ENCODE data around the gene OR7G1.
A peak's percentile ranks its signal among the peaks of the same experiment; 100 is the strongest.

OR7G1 gene, protein sequence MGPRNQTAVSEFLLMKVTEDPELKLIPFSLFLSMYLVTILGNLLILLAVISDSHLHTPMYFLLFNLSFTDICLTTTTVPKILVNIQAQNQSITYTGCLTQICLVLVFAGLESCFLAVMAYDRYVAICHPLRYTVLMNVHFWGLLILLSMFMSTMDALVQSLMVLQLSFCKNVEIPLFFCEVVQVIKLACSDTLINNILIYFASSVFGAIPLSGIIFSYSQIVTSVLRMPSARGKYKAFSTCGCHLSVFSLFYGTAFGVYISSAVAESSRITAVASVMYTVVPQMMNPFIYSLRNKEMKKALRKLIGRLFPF

DNA sequence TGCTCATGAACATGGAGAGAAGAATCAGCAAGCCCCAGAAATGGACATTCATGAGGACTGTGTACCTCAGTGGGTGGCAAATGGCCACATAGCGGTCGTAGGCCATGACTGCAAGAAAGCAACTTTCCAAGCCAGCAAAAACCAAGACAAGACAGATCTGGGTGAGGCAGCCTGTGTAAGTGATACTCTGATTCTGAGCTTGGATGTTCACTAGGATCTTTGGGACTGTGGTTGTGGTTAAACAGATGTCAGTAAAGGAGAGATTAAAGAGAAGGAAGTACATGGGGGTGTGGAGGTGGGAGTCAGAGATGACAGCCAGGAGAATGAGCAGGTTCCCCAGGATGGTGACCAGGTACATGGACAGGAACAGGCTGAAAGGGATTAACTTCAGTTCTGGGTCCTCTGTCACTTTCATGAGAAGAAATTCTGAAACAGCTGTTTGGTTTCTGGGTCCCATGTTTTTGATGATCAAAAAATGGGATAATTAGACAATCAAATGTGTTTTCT lies at the start of gene OR7G1:
TSS of gene OR7G1 (minus strand) at position 457 of the 507 bp plus-strand sequence. CDS start at position 457, 0 bp downstream.
- DNase-seq: no peak

DNA sequence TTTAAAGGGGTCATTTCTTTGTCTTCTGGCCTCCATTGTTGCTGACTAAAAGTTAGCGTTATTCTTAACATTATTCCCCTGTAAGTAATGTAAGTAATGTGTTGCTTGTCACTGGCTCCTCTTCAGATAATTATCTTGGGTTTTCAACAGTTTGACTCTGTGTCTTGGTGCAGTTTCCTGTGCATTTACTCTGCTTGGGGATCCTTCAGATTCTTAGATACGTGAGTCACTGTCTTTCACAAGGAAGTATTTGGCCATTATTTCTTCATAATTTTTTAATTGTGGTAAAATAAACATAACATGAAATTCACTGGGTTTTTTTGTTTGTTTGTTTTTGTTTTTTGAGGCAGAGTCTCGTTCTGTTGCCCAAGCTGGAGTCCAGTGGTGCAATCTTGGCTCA lies 49.7 kb upstream of the OR7G1 start:
- DNase-seq: no peak

DNA sequence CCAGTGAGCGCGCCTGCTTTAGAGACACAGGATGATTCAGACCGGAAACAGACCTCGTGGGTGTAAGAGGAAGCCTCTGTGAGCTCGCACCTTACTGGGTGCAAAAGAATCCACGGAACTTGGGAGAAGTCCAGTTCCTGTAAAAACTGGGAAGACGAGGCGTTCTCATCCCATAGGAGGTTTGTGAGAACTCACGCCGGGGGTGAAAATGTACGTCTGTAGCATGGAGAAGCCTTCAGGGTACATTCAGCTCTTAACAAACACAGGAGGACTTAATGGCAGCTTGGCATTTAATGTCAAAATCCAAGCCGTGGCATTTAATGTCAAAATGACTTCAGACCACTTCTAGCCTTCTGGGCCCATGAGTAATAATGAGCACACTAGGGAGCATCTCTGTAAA lies 45.9 kb upstream of the OR7G1 start:
- no peak for DNase-seq

DNA sequence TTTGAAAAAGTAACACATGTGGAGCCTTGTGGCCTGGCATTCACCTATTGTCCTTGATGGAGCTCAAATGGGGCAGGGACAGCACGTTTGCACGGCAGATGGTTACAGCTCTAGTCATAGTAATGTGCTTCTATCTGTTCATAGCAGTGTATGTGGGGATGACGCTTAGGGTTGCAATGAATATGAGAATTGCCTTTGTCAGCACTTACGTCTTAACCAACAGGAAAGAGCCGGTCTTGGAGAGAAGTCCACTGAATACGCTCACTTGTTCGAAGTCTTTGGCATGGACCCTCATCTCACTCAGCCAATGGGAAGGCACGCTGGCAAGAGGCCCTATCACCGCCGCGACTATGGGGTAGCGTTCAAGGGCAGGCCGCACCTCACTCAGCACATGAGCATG lies 44.3 kb upstream of the OR7G1 start:
- DNase-seq: no peak

DNA sequence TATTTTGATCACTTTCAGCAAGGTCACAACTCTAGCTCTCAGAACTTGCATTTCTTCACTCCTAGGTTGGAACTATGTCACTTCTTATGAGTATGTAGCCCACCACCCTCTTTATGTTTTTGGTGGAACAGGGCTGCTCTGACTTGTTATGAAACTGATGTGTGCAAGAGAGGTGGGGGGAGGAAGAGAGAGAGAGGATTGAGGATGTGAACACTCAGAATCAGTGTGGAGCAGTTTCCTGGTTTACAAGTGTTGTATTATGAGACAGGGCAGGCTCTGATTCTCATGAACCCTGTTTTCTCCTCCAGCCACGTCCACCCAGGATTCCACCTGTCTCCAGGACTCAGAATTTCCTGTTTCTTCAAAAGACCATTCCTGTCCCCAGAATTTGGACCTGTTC lies 40.7 kb upstream of the OR7G1 start:
- DNase-seq: no peak

DNA sequence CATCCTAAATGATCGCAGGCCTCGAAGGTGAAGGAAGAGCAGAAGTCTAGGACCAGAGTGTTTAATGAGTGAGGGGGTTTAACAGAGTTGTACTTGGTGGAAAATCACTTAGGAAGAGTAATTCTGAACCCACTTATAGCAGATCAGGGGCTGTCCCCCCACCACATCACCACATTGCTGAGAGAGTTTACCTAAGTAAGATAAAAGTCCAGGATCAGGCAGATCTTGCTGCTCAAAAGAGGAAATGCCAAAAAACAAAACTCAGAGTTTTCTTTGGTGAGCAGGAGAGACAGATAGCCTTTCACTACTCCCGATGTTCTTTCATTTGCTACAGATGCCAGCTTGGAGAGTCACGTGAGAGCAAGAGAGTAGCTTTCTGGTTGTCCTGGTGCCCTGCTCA lies 40.0 kb upstream of the OR7G1 start:
- no peak for DNase-seq

DNA sequence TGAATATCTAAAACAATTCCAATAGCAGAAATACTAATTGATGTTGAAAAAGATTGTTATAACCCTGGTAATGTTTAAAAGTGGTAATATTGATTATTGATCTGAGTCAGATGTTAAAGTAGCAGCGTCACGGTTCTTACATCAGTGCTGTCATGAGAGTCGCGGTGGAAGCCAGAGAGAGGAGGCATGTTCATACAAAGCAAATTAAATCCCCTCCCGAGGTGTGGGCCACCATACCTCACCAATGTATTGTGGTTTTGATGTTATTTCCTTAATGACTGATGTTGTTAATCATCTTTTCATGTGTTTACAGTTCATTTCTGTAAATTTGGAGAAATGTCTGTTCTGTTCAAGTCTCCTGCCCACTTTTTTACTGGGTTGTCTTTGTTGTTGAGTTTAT lies 35.8 kb upstream of the OR7G1 start:
- DNase-seq: no peak

DNA sequence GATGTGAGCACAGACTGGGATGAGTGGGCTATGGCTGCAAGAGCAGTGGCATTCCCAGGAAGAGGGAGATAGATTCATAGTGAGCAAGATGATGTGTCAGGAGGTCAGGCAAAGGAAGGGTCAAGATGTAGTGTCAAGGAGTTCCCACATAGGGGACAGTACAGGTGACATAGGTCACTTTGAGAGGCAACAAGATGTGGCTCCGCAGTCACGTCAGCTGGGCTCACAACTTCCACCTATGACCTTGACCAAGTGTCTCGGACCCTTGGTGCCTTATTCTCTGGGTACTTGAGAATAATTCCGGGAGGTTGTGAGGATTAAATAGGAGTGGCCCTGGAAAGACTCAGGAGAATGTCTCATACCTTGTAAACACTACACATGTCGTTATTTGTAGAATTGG lies 35.1 kb upstream of the OR7G1 start:
- DNase-seq: no peak

DNA sequence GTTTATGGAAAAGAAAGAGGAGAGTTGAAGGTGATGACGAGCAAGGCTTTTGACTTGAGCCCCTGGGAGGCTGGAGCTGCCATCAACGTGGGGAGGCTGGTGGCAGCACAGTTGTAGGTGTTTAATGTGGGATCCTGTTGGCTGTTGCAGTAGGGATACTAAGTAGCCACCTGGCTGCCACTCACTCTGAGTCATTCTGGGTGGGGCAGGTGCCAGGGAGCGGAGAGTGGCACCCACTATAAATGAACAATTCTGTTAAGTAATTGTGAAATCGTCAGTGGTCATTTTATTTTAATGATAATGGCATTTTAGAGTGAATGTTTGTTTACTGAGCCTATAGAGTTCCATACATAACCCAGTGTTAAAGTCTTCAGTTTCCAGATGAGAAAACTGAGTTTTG lies 34.4 kb upstream of the OR7G1 start:
- no peak for DNase-seq

DNA sequence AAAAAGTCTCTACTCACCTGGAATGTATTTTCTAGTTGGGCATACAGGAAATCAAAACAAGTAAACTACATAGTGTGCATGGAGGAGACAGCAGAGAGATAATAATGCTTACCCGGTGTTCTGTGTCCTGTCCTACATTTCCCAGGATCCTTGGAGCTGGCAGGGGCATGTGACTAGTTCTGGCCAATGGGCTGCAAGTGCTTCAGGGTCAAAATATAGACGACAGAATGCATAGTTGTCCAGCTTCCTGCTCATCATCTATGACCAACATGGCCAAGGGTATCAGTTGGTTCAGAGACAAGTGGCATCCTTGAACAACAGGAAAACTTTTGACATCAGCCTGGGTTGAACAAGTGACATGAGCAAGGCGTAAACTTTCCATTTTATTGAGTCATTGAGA lies 33.1 kb upstream of the OR7G1 start:
- no peak for DNase-seq

DNA sequence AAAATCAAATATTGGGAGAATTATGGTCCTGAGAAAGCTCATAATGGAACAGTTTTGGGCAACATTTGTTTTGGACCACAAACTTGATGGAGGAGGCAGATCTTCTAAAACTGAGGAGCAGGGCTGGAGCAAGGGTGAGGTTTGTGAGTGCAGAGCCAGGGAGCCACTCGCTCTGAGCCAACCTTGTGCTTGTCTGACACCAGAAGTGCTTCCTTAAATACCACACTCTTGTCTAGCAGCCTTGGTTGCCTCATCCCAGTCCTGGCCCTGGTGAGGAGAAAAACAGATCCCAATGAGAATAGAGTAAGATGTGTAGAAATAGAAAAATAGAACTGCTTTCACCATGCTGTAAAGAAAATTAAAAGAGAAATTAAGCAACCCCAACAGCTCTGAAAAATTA lies 31.3 kb upstream of the OR7G1 start:
- no peak for DNase-seq

DNA sequence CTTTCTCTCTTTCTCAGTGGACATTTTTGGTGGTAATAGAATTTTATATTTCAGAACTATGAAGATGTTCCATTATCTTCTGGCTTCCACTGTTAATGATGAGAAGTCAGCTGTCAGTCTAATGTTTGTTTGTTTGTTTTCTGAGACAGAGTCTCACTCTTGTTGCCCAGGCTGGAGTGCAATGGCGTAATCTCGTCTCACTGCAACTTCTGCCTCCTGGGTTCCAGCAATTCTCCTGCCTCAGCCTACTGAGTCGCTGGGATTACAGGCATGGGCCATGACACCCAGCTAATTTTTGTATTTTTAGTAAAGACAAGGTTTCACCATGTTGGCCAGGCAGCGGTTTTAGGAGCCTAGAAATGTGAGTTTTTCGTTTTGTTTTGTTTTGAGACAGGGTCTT lies 29.4 kb upstream of the OR7G1 start:
- no peak for DNase-seq

DNA sequence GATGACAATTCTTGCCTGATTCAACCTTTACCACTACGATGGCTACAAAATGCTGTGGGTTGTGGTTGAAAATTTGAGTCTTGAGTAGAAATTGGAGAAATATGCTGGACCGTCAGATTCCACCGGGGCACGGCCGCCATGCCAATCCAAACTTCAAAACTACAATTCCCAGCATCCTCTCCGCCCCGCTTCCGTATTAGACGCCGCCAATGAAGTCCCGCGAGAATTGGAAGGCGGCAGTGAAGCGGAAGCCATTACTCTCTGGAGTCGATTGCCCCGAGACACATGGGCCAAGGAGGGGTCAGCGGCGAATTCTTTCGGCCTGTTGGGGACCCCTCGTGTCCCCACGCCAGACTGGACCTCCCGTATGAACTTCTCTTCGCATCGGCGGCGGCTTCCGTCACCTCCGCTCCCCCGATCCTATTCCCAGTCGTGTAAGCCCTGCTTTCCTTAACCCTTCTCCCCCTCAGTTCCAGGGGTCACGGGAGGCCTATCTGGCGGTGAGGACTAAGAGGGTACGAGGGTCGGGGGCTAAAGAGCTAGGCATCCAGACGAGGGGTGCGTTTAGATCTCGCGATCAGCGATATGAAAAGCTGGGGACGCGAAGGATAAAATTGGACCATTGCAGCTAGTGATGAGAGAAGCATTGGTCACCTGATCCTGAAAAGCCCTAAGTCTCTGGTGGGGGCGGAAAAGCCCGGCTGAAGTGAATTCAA lies 24.8 kb upstream of the OR7G1 start, which contains the start of gene ZNF317:
TSS of gene ZNF317 (plus strand) at position 239 of the 716 bp plus-strand sequence. CDS start 15,620 bp downstream, outside the sequence.
- peak; percentile 90 for DNase-seq

DNA sequence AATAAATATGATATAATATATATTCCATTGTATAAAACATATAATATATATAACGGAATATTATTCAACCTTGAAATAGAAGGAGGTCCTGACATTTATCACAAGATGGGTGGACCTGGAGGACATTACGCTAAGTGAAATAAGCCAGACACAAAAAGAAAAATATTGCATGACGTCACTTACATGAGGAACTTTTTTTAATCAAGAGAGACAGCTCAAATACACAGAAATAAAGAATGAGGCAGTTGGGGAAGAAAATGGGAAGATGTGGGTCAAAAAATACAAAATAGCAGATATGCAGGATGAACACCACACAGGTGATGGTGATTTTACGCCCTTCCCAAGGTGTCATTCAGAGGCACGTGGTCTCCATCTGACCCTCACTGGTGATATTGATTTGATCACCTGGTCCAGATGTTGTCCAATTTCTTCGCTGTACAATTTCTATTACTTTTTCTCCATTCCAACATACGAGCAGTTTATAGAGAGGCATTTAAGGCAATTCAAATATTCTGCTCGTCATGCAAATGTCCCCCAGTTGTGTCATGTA lies 24.1 kb upstream of the OR7G1 start:
- DNase-seq: no peak

DNA sequence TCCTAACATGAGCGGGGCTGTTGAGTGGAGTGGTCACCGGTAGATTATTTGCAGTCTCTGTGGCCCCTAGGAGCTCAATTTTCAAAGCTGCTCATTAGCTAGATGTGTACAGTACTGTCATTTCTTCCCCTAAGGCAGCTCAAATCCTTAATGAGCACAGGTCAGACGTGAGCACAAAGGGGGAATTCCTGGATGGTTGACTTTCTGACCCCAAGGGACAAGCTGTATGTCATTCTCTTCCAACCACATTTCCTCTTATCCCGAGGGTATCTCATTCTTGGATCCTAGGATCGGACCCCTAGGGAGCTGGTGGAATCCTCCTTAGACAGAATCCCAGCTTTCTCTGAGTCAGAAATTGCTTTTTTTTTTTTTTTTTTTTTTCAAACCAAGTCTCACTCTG lies 16.9 kb upstream of the OR7G1 start:
- DNase-seq: no peak

DNA sequence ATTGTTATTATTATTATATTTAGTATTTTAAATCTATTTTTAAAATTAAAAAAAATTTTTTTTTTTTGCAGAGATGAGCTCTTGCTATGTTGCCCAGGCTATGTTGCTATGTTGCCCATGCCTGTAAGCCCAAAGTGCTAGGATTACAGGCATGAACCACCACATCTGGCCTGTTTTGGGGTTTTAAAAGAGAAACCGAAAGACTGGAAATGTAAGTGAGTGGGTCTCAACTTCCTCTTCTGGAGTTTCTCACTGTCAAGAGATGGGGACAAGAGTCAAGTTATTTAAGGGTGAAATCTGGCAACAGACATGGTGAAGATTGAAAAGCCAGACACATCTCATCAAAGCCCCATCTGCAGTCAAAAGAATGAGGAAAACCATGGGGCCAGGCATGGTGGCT lies 15.4 kb upstream of the OR7G1 start:
- no peak for DNase-seq

DNA sequence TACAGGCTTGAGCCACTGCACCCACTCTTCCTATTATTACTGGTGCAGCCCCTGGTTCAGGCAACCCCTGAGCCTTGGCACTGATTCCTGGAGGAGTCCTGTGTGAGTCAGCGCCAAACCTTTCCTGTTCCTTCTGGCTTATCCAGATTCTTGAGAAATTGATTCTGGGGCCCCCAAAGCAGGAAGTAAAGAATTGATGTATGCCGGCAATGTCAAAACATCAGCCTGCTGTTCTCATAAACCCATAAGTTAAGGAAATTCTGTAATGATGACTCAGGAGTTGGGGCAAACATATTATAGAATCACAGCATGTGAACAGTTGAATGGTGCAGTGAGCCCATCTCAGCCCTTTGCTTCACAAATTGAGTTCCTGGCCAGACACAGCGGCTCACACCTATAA lies 12.6 kb upstream of the OR7G1 start:
- no peak for DNase-seq

DNA sequence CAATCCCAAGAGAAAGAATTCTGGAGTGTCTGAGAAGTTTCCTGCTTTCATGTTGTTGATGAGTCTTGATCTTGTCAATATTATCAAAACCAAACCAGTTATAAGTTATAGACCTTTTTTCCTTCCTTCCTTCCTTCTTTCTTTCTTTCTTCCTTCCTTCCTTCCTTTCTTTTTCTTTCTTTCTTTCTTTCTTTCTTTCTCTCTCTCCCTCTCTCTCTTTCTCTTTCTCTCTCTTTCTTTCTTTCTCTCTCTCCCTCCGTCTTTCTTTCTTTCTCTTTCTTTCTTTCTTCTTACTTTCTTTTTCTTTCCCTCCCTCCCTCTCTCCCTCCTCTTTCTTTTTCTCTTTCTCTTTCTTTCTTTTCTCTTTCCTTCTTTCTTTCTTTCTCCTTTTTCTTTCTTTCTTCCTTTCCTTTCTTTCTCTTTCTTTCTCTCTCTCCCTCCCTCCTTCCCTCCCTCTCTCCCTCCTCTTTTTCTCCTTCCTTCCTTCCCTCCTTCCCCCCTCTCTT lies 11.4 kb upstream of the OR7G1 start, which contains the start of gene OR7G3:
TSS of gene OR7G3 (minus strand) at position 51 of the 506 bp plus-strand sequence. CDS start at position 51, 0 bp downstream.
- no peak for DNase-seq

DNA sequence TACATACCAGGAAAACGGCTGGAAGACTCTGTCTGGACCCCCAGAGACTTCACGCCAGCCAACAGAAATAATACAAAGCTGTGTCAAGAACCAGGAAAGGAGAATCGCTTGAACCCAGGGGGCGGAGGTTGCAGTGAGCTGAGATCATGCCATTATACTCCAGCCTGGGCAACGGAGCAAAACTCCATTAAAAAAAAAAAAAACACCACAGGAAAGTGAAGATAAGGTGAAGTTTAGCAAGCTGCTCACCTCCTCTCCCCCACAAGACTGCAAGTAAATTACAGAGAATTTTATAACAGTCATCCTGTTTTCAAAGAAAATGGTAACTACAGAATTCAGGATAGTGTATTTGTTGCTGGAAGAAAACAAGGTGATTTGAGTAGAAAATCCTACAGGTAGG lies 984 bp upstream of the OR7G1 start:
- no peak for DNase-seq

DNA sequence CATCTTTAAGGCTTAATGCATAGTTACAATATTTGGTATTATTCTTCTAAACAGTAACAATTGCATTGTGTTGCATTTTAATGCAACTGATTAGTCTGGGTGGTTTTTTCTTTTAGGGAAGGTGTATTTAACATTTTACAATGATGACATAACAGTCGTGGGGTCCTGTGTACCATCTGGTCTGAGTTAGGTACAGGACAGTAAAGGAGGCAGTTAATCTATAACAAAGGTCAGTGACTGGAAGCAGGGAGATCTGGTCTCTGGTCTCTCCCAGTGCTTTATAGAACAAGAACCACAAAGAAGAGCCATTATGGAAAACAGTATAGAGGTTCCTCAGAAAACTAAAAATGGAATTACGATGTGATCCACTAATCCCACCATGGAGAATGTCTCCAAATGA lies 5.6 kb downstream of the OR7G1 start:
- no peak for DNase-seq

DNA sequence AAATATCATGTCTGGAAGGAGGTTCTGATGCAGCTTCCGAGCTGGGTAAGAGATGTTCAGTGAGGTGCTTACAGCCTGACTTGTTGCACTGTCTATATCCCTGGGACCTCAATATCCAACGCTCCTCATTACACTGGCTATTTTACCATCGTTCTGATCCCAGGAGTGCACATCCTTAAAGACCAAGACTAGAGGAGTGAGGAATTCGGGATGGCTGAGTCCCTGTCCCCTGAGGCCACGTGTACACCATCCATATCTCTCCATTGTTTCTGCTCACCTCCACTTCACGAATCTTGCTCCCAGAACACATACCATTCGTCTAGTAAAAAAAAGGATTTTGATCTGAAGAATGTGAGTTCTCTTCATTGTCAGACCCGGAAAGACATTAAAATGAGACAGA lies 8.2 kb downstream of the OR7G1 start, which contains the start of gene OR7G2:
TSS of gene OR7G2 (minus strand) at position 101 of the 400 bp plus-strand sequence. CDS start 4,232 bp downstream, outside the sequence.
- no peak for DNase-seq

DNA sequence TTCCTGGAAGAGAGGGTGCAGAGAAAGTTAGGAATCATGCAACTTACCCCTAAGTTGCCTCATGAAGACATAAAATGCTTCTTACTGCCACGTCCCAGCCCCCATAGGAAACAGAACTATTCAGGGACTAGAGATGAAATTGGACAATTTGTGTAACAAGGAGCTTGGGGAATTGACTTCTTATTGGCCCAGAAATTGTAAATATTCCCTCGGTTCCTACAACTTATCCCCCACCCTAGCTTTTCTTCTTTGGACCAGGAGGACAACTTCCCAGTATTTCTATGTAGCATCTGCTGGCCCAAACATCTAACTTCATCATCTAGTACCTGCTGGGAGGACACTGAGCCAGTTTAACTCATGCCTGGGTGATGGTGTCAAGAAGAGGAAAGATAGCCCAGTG lies 28.8 kb downstream of the OR7G1 start, which contains the start of gene OR1M1:
TSS of gene OR1M1 (plus strand) at position 301 of the 400 bp plus-strand sequence. CDS start 6,184 bp downstream, outside the sequence.
- no peak for DNase-seq

DNA sequence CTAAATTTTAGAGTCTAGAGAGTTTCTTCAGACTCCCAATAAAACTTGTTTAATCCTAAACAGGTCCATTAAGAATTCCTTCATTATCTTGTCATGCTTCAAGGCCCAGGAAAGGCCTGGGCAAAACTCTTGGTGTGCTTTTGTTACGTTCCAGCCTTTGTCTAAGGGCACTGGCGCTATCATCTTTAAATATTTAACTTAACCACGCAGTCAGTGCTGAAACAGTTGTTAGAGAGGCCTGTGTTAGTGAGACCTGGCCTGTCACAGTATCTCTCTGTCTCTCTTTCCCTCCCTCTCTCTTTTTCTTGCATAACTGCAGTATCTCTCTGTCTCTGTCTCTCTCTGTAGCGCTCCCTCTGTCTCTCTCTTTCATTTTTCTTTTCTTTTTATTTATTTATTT lies 36.9 kb downstream of the OR7G1 start:
- DNase-seq: no peak

Data from stimulated activated CD4-positive, alpha-beta T cell treated with anti-CD3 and anti-CD28 coated beads, Interleukin-1b, Interleukin-23, amount 100 ng/mL, for 48 hours (primary cell).